ENCODE results near the gene RD3L. TPM values are rescaled to one million over a fixed set of nuclear protein-coding genes. Genes with fewer than 3 reads are reported as not detected.

The RD3L gene
- total RNA-seq, 2 donors from 2014 or later: not detected

GRCh38 chr14:103920981-103921854 lies 21.1 kb downstream of the RD3L start:
- peak; percentile 94 to 98 for DNase-seq
- Mint-ChIP-seq H3K4me1 (ENCODE audit: low read depth) (peaks cover 20% of the 10 kb centered on the region), H3K27ac (peak overlapping the region; percentile 67), H3K9me3 (no peaks in the 10 kb centered on the region), H3K4me3 (peak overlapping the region; percentile 86 to 91), H3K36me3 (ENCODE audit: insufficient read depth in 2 of 2) (no peaks in the 10 kb centered on the region), H3K27me3 (ENCODE audit: low read depth) (peaks cover 15% of the 10 kb centered on the region)
- ATAC-seq (replicated peaks in 1 of 2): peak; percentile 99

GRCh38 chr14:103916636-103917262 lies 25.6 kb downstream of the RD3L start:
- Mint-ChIP-seq H3K27ac (no peak overlapping the region), H3K27me3 (ENCODE audit: low read depth) (no peaks in the 10 kb centered on the region), H3K4me3 (no peak overlapping the region), H3K36me3 (ENCODE audit: insufficient read depth in 2 of 2) (peaks cover 2 to 5% of the 10 kb centered on the region in 2 donors), H3K9me3 (no peaks in the 10 kb centered on the region), H3K4me1 (ENCODE audit: low read depth) (peaks cover 28% of the 10 kb centered on the region)
- ATAC-seq (replicated peaks in 1 of 2) (no peak), DNase-seq (no peak)

- ATAC-seq (replicated peaks in 1 of 2) (no peak), DNase-seq (no peak)
- Mint-ChIP-seq H3K9me3 (no peaks in the 10 kb centered on the region), H3K4me1 (ENCODE audit: low read depth) (peaks cover 24% of the 10 kb centered on the region), H3K4me3 (no peak overlapping the region), H3K36me3 (ENCODE audit: insufficient read depth in 2 of 2) (peaks cover 2 to 5% of the 10 kb centered on the region in 2 donors), H3K27ac (no peak overlapping the region), H3K27me3 (ENCODE audit: low read depth) (no peaks in the 10 kb centered on the region)
Measured at GRCh38 chr14:103915616-103916015, 26.7 kb downstream of the RD3L start.

DNA sequence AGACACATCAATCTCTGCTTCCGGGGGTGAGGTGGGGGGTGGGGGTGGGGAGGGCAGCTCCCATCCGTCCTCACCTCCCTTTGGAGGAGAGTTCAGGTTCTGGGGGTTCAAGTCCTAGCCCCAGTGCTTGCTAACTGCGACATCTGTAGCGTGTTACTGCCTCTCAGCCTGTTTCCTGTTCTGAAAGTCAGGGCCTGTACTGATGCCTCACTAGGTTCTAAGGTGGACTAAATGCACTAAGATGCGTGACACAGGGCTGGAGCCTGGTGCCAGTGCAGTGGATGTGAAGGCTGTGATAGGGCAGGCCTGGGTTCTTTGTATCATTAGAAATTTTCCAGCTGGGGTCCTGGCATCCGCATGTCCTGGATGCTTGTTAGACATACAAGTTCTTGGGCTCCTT lies 31.3 kb downstream of the RD3L start:
- no peak overlapping the region for H3K27ac Mint-ChIP-seq
- no peaks in the 10 kb centered on the region for H3K27me3 Mint-ChIP-seq (ENCODE audit: low read depth)
- peaks cover 2 to 5% of the 10 kb centered on the region in 2 donors for H3K36me3 Mint-ChIP-seq (ENCODE audit: insufficient read depth in 2 of 2)
- no peak for DNase-seq
- peaks cover 27% of the 10 kb centered on the region for H3K4me1 Mint-ChIP-seq (ENCODE audit: low read depth)
- no peaks in the 10 kb centered on the region for H3K9me3 Mint-ChIP-seq
- no peak for ATAC-seq (replicated peaks in 1 of 2)
- no peak overlapping the region for H3K4me3 Mint-ChIP-seq

- ATAC-seq (replicated peaks in 1 of 2) (peak; percentile 84 to 89), DNase-seq (peak; percentile 78)
- H3K36me3 Mint-ChIP-seq (ENCODE audit: insufficient read depth in 2 of 2): peaks cover 2% of the 10 kb centered on the region in 2 donors
- no peaks in the 10 kb centered on the region for H3K27me3 Mint-ChIP-seq (ENCODE audit: low read depth)
- no peaks in the 10 kb centered on the region for H3K9me3 Mint-ChIP-seq
- H3K27ac Mint-ChIP-seq: no peak overlapping the region
- peaks cover 27% of the 10 kb centered on the region for H3K4me1 Mint-ChIP-seq (ENCODE audit: low read depth)
- peak overlapping the region; percentile 49 to 52 for H3K4me3 Mint-ChIP-seq
Measured at GRCh38 chr14:103910262-103910935, 31.9 kb downstream of the RD3L start.

DNA sequence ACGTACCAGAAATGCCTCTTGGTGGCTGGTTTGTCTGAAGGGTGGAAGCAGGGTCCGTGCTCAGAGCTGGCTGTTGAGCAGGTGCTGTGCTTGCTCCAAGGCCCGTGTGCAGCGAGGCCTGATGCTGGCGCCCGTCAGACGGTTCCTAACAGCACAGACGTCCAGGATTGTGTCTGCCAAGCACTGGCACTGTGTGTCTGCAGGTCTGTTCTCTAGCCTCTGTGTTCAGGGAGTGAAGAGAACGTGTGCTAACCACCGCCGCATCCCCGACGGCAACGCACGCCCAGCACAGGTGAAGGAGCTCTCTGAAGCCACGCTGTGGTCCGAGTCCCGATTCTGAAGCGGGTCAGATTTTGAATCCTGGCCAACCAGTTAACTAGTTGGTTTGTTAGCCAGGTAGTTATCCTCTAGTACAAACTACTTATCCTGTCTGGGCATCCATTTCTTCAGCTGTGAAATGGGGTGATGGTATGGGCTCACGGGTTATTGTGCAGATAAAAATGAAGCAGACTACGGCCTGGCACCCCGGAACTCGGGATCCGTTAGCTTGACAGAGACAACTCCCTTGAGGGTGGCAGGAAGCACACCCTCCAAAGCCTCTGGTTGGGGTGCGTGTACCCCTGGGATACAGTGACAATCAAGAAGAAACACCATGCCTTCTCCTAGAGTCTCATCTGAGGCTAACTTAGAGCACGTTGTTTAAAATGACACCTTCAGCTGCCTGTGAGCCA lies 32.6 kb downstream of the RD3L start:
- no peaks in the 10 kb centered on the region for H3K27me3 Mint-ChIP-seq (ENCODE audit: low read depth)
- H3K4me3 Mint-ChIP-seq: peak overlapping the region in 1 of 2 donors; percentile 49
- H3K27ac Mint-ChIP-seq: no peak overlapping the region
- no peaks in the 10 kb centered on the region for H3K9me3 Mint-ChIP-seq
- no peak for ATAC-seq (replicated peaks in 1 of 2)
- no peak for DNase-seq
- H3K4me1 Mint-ChIP-seq (ENCODE audit: low read depth): peaks cover 27% of the 10 kb centered on the region
- peaks cover 0 to 2% of the 10 kb centered on the region in 2 donors for H3K36me3 Mint-ChIP-seq (ENCODE audit: insufficient read depth in 2 of 2)

- H3K27me3 Mint-ChIP-seq (ENCODE audit: low read depth): no peaks in the 10 kb centered on the region
- peaks cover 0 to under 1% of the 10 kb centered on the region in 2 donors for H3K36me3 Mint-ChIP-seq (ENCODE audit: insufficient read depth in 2 of 2)
- DNase-seq (peak in 1 of 2 donors; percentile 19), ATAC-seq (replicated peaks in 1 of 2) (peak; percentile 70)
- no peak overlapping the region for H3K4me3 Mint-ChIP-seq
- no peaks in the 10 kb centered on the region for H3K9me3 Mint-ChIP-seq
- peak overlapping the region; percentile 50 for H3K27ac Mint-ChIP-seq
- peaks cover 27% of the 10 kb centered on the region for H3K4me1 Mint-ChIP-seq (ENCODE audit: low read depth)
Measured at GRCh38 chr14:103908580-103908979, 33.7 kb downstream of the RD3L start.

DNA sequence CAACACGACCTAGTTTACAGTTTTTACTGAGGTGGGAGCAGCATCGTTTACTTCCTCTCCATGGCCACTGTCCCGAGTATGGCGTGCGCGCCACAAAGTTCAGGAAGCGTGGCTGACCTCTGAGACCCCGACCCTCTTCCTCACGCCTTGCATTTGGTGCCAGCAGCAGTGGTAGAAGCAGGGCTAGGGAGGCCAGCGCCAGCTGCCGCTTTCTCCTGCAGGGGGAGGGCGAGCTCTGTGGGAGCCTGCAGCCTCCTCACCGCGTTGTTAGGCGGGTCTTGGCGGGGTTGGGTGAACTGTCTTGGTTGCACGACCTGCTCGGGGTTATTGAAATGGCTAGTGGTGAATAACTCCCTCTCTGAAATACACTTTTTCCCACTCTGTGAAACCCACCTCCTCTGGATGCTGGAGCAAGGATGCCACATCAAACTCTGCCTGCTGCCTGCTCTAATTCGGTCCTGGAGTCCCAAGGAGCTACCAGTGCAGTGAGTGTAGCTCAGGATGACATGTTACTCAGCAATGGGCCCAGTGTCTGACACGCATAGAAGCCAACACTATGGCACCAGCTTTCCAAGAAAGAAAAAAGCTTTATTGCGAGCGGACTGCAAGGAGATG lies 36.4 kb downstream of the RD3L start:
- Mint-ChIP-seq H3K27ac (no peak overlapping the region), H3K4me3 (peak overlapping the region; percentile 18 to 46), H3K4me1 (ENCODE audit: low read depth) (peaks cover 31% of the 10 kb centered on the region), H3K9me3 (no peaks in the 10 kb centered on the region), H3K27me3 (ENCODE audit: low read depth) (no peaks in the 10 kb centered on the region), H3K36me3 (ENCODE audit: insufficient read depth in 2 of 2) (no peaks in the 10 kb centered on the region)
- DNase-seq: peak; percentile 32 to 44
- peak in 1 of 2 donors; percentile 46 for ATAC-seq (replicated peaks in 1 of 2)

DNA sequence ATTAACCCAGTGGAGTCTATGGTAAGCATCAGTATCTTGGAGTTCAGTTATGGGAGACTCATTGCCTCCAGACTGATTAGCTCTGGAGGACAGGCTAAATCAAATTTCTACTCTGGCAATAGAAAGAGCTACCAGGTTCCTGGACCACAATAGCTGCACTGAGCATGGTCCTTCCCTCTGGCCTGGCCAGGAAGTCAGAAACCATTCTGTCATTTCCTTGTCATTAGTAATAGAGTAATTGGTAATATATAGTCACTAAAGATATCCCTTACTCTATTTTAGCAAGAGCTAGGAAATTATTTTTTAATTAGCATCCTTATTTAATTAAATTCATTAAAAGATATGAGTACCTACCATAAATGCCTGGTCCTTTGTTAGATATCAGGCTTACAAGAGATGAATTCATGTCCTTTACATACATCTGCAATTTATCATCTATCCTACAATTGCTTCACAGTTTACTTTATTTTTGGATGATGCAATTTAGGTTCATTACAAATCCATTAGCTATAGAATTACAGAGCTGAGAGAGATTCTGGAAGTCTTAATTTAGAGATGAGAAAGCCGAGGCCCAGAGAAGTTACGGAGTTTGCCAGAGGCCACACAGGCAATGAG lies 37.7 kb downstream of the RD3L start:
- DNase-seq (no peak), ATAC-seq (replicated peaks in 1 of 2) (no peak)
- no peaks in the 10 kb centered on the region for H3K9me3 Mint-ChIP-seq
- H3K36me3 Mint-ChIP-seq (ENCODE audit: insufficient read depth in 2 of 2): no peaks in the 10 kb centered on the region
- no peak overlapping the region for H3K4me3 Mint-ChIP-seq
- no peak overlapping the region for H3K27ac Mint-ChIP-seq
- H3K4me1 Mint-ChIP-seq (ENCODE audit: low read depth): peaks cover 28% of the 10 kb centered on the region
- no peaks in the 10 kb centered on the region for H3K27me3 Mint-ChIP-seq (ENCODE audit: low read depth)

DNA sequence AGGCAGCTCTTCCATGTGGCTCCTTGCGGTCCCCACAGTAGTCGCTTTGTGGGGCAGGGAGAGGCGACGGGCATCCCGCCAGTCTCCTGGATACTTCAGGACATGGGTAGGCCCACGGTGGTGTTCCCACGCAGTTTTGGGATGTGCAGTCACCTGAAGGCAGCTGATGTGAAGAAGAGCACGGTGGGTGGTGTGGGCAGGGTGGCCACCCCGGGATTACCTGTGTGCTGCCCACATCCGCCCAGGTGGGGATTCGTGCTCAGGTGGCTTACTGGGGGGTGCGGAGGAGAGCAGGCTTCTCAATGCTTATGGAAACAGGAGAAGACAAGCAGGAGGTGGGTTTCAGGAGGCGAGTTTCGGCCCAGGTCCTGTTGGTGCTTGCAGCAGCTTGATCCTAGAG lies 42.5 kb downstream of the RD3L start:
- H3K9me3 Mint-ChIP-seq: no peaks in the 10 kb centered on the region
- no peaks in the 10 kb centered on the region for H3K27me3 Mint-ChIP-seq (ENCODE audit: low read depth)
- no peak overlapping the region for H3K27ac Mint-ChIP-seq
- no peak overlapping the region for H3K4me3 Mint-ChIP-seq
- no peaks in the 10 kb centered on the region for H3K36me3 Mint-ChIP-seq (ENCODE audit: insufficient read depth in 2 of 2)
- DNase-seq (no peak), ATAC-seq (replicated peaks in 1 of 2) (no peak)
- peaks cover 7% of the 10 kb centered on the region for H3K4me1 Mint-ChIP-seq (ENCODE audit: low read depth)

- Mint-ChIP-seq H3K4me3 (no peak overlapping the region), H3K27me3 (ENCODE audit: low read depth) (no peaks in the 10 kb centered on the region), H3K36me3 (ENCODE audit: insufficient read depth in 2 of 2) (no peaks in the 10 kb centered on the region), H3K9me3 (no peaks in the 10 kb centered on the region), H3K27ac (no peak overlapping the region), H3K4me1 (ENCODE audit: low read depth) (peaks cover 7% of the 10 kb centered on the region)
- ATAC-seq (replicated peaks in 1 of 2): no peak
- no peak for DNase-seq
Measured at GRCh38 chr14:103899316-103899715, 43.0 kb downstream of the RD3L start.

GRCh38 chr14:103898711-103899110 lies 43.6 kb downstream of the RD3L start:
- Mint-ChIP-seq H3K9me3 (no peaks in the 10 kb centered on the region), H3K4me3 (no peak overlapping the region), H3K27me3 (ENCODE audit: low read depth) (no peaks in the 10 kb centered on the region), H3K36me3 (ENCODE audit: insufficient read depth in 2 of 2) (no peaks in the 10 kb centered on the region), H3K4me1 (ENCODE audit: low read depth) (peaks cover 7% of the 10 kb centered on the region), H3K27ac (no peak overlapping the region)
- ATAC-seq (replicated peaks in 1 of 2) (no peak), DNase-seq (no peak)

Measured in activated T-cell treated with anti-CD3 and anti-CD28 coated beads, Interleukin-2, amount 50 U/mL, for 72 hours (primary cell).